GM19452 (cell line): ENCODE measurements around the gene EXOG.

Source experiments
- ATAC-seq: cut with Tn5 transposase; IDR thresholded peaks from one replicate; pipeline ENCODE4 v1.9.1; 2021; ENCODE audit not compliant: unreplicated experiment

EXOG gene

GRCh38 chr3:38496131-38496910 lies at the start of gene EXOG:
EXOG (plus strand) TSS chr3:38496340; CDS start chr3:38496368, 28 bp downstream.
- peak; percentile 89 for ATAC-seq

GRCh38 chr3:38446812-38447211 lies 49.3 kb upstream of the EXOG start:
- no peak for ATAC-seq

GRCh38 chr3:38450853-38451252 lies 45.3 kb upstream of the EXOG start:
- no peak for ATAC-seq

GRCh38 chr3:38453075-38453912 lies 42.8 kb upstream of the EXOG start, which contains the start of gene ACVR2B:
ACVR2B (plus strand) TSS chr3:38453890; CDS start chr3:38454323, 433 bp downstream.
- no peak for ATAC-seq

- ATAC-seq = no peak
Measured at GRCh38 chr3:38453913-38454177, 42.3 kb upstream of the EXOG start.

- ATAC-seq = no peak
Measured at GRCh38 chr3:38454178-38454883, 41.8 kb upstream of the EXOG start.

GRCh38 chr3:38454884-38455638 lies 41.1 kb upstream of the EXOG start:
- no peak for ATAC-seq

GRCh38 chr3:38455639-38456430 lies 40.3 kb upstream of the EXOG start:
- ATAC-seq = no peak

GRCh38 chr3:38457111-38458003 lies 38.8 kb upstream of the EXOG start:
- ATAC-seq = no peak

GRCh38 chr3:38458796-38459498 lies 37.2 kb upstream of the EXOG start:
- no peak for ATAC-seq

GRCh38 chr3:38459499-38460048 lies 36.6 kb upstream of the EXOG start:
- ATAC-seq = no peak

- no peak for ATAC-seq
Measured at GRCh38 chr3:38460377-38461270, 35.5 kb upstream of the EXOG start.

- ATAC-seq = no peak
Measured at GRCh38 chr3:38465588-38466154, 30.5 kb upstream of the EXOG start.

- ATAC-seq = no peak
Measured at GRCh38 chr3:38468765-38469164, 27.4 kb upstream of the EXOG start.

GRCh38 chr3:38469852-38470251 lies 26.3 kb upstream of the EXOG start:
- ATAC-seq = no peak

- ATAC-seq = no peak
Measured at GRCh38 chr3:38471260-38471857, 24.8 kb upstream of the EXOG start.
